ENCODE data around the gene LCE3C.

DNA sequence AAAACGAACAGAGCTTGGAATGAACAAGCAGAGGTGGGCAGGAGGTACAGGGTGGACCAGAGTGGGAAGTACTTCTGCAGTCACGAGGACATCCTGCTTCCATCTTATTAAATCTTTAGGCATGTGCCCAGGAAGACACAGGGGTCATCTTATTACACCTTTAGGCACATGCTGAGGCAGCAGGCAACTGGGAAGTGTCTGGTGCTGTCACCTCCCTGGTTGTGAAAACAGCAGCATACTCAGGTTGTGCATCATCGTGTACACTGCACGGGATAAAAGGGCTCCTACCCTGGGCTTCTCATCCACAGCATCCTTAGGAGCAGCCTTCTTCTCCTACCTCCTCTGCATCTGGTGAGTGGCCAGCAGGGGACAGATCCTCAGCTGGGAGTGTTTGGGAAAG, at the start of gene LCE3C:
- TF ChIP-seq, protein P1, sequence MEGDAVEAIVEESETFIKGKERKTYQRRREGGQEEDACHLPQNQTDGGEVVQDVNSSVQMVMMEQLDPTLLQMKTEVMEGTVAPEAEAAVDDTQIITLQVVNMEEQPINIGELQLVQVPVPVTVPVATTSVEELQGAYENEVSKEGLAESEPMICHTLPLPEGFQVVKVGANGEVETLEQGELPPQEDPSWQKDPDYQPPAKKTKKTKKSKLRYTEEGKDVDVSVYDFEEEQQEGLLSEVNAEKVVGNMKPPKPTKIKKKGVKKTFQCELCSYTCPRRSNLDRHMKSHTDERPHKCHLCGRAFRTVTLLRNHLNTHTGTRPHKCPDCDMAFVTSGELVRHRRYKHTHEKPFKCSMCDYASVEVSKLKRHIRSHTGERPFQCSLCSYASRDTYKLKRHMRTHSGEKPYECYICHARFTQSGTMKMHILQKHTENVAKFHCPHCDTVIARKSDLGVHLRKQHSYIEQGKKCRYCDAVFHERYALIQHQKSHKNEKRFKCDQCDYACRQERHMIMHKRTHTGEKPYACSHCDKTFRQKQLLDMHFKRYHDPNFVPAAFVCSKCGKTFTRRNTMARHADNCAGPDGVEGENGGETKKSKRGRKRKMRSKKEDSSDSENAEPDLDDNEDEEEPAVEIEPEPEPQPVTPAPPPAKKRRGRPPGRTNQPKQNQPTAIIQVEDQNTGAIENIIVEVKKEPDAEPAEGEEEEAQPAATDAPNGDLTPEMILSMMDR (conservative IDR thresholded peaks at IDR 0.05 in 1 of 2, IDR thresholded peaks at IDR 0.05 in 1 of 2; ENCODE audit: extremely low read depth in 1 of 2, insufficient read depth in 1 of 2, low read depth in 1 of 2, low read length in 2 of 2), result no peak
- no peak for TF ChIP-seq EZH2 (IDR thresholded peaks at IDR 0.05; ENCODE audit: borderline replicate concordance, low read length)

Data from mammary epithelial cell (primary cell).